Measurements from ENCODE around the gene SORT1.

SORT1 gene

DNA sequence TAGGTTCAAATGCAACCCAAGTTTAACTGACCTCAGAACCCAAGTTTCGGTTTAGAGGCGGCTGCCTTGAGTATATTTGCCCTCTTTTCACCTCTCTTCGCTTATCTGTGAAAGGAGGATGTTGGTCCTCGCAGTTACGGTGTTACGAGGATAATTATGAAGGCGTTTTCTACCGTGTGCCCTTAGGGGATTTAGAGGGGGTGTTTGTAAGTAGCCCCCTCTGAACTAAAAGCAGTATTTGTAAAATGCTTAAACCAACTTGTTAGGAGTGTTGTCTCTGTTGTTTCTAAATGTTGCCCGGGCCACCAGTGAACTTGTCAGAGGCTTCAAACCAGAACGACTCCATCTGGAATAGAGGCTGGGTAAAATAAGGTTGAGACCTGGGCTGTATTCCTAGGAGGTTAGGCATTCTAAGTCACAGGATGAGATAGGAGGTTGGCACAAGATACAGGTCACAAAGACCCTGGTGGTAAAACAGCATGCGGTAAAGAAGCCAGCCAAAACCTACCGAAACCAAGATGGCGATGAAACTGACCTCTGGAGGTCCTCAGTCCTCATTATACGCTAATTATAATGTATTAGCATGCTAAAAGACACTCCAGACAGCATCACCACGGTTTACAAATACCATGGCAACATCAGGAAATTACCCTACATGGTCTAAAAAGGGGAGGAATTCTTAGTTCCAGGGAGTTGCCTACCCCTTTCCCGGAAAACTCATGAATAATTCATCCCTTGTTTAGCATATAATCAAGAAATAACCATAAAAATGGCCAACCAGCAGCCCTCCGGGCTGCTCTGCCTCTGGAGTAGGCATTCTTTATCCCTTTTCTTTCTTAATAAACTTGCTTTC lies 113.7 kb downstream of the SORT1 start:
- in situ Hi-C loops (cut with HindIII; ENCODE audit: low sequenced_read_pairs) = no loop called here
- peak; percentile 22 for DNase-seq (ENCODE audit: low read depth, low spot score)
- TF ChIP-seq, protein P1, sequence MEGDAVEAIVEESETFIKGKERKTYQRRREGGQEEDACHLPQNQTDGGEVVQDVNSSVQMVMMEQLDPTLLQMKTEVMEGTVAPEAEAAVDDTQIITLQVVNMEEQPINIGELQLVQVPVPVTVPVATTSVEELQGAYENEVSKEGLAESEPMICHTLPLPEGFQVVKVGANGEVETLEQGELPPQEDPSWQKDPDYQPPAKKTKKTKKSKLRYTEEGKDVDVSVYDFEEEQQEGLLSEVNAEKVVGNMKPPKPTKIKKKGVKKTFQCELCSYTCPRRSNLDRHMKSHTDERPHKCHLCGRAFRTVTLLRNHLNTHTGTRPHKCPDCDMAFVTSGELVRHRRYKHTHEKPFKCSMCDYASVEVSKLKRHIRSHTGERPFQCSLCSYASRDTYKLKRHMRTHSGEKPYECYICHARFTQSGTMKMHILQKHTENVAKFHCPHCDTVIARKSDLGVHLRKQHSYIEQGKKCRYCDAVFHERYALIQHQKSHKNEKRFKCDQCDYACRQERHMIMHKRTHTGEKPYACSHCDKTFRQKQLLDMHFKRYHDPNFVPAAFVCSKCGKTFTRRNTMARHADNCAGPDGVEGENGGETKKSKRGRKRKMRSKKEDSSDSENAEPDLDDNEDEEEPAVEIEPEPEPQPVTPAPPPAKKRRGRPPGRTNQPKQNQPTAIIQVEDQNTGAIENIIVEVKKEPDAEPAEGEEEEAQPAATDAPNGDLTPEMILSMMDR (IDR thresholded peaks at IDR 0.05; ENCODE audit: low read depth, low read length) = no peak
- peak overlapping the region; percentile 88 for H3K4me3 ChIP-seq (ENCODE audit: low read depth, low read length)

DNA sequence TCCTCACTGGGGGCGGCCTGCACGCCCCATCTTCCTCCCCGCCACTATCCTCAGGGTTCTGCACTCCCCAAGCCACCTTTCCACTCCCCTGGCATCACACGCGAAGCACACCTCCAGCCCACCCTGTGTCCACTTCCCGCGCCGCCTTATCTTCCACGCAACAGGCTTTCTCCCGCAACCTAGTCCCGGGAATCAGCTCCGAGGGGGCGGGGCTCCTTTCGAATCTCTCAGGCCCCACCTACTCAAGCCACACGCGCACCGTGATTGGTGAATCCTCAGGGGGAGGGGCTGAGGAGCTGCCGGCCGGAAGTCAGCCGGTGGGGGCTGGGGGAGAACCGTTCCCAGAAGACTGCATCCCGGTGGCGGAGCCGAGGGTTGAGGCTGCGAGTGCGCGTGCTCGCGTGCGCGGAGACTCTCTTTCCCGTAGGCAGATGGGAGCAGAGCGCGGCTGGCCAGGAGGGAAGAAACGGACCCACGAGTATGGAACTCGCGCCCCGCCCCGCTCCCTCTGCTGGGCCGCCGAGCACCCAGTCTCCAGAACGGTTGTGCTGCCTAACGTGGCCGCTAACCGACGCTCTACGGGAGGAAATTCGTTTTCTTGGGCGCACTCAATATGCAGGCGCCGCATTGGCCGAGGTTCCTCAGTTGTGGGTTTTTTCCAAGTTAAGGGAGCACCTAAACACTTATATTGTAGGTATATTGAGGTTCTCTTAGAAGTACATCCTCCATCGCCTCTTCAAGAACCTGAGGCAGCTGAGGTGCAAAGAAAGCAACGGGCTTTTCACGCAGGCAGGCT lies 114.6 kb downstream of the SORT1 start, which contains the start of gene PSRC1:
TSS of gene PSRC1 (minus strand) at position 194 of the 796 bp plus-strand sequence.
- TF ChIP-seq, protein P1 (IDR thresholded peaks at IDR 0.05; ENCODE audit: low read depth, low read length) = peak; percentile 75
- in situ Hi-C loops (cut with HindIII; ENCODE audit: low sequenced_read_pairs) = no loop called here
- DNase-seq (ENCODE audit: low read depth, low spot score) = peak; percentile 97
- H3K4me3 ChIP-seq (ENCODE audit: low read depth, low read length) = peak within 1 kb of the TSS; percentile 88

DNA sequence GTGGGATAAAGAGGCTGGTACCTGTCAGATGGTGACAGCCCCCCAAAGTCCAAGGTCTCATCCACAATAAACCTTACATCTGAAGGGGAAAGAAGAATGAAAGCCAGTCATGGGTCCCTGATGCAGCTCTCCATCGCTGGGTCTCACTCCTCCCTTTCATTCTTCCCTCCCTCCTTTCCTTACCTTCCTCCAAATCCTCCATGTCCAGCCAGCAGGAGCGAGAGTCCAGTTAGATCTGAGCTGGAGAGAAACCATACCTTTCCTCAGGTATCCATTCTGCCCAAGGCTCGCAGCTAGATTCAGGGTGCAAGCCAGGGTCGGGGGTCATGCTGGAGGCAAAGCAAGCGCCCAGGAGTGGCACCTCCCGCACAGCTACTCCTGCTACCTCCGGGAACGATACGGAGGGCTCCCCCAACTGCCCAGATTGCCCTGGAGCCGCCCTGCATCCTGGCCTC lies 115.2 kb downstream of the SORT1 start:
- TF ChIP-seq, protein P1 (IDR thresholded peaks at IDR 0.05; ENCODE audit: low read depth, low read length) = no peak
- H3K4me3 ChIP-seq (ENCODE audit: low read depth, low read length) = peak overlapping the region; percentile 88
- in situ Hi-C loops (cut with HindIII; ENCODE audit: low sequenced_read_pairs) = no loop called here
- DNase-seq (ENCODE audit: low read depth, low spot score) = no peak

DNA sequence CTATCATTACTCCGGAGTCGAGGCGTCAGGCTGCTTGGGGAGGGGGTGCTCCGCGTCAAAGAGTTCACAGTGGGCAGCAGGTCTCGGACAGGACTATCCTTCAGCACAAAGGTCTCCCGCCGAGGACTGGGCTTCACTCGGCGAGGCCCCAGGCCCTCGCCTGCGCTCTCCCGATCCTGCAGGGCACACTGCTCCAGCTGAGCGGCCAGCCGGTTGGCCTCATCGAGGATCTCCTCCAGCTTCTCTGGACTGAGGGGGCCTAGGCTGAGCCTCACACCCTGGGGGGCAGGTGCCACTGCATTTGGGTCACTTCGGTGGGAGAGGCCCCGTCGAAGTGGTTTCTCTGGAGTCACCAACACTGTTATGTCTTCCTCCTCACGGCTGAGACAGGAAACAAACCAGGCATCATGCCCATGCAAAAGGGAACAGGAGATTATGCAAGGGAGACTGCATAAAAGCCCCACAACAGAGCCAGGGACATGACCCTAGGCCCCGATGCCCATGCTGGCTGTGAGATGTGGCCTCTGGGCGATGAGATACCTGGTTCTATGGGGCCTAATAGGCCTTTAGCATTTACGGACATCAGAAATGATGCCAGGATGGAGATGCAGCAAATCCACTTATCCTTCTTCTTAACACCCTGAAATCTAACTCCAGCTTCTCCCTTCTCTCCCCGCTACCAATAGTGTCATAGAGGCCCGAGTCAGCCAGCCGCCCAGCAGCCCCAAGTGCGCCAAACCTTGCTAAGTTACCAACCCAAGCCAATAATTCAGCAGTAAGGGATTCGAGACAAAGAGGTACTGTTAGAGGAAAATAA lies 115.8 kb downstream of the SORT1 start:
- DNase-seq (ENCODE audit: low read depth, low spot score) = no peak
- H3K4me3 ChIP-seq (ENCODE audit: low read depth, low read length) = peak overlapping the region; percentile 88
- TF ChIP-seq, protein P1 (IDR thresholded peaks at IDR 0.05; ENCODE audit: low read depth, low read length) = no peak
- in situ Hi-C loops (cut with HindIII; ENCODE audit: low sequenced_read_pairs) = no loop called here

DNA sequence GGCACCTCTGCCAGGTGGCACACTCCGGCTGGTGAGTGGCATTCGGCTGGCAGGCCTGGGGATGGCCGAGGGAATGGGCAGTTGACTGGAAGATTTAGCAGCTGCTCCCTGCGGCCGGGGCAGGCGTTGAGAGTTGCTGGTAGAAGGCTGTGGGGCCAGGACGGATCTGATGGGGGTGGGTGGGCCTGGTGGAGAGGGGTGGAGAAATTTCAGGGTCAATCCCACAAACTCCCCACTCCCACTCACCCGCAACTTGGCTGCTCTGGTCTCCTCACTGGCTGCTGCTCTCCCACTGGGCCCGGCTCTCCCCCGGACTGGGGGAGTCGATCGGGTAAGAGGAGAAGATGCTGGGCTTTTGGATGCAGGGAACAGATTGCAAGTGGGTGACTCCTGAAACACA lies 116.9 kb downstream of the SORT1 start:
- H3K4me3 ChIP-seq (ENCODE audit: low read depth, low read length) = no peak overlapping the region
- TF ChIP-seq, protein P1 (IDR thresholded peaks at IDR 0.05; ENCODE audit: low read depth, low read length) = no peak
- DNase-seq (ENCODE audit: low read depth, low spot score) = no peak
- in situ Hi-C loops (cut with HindIII; ENCODE audit: low sequenced_read_pairs) = no loop called here

All from astrocyte of the spinal cord (primary cell).